ENCODE measurements around the gene CAVIN2.

DNA sequence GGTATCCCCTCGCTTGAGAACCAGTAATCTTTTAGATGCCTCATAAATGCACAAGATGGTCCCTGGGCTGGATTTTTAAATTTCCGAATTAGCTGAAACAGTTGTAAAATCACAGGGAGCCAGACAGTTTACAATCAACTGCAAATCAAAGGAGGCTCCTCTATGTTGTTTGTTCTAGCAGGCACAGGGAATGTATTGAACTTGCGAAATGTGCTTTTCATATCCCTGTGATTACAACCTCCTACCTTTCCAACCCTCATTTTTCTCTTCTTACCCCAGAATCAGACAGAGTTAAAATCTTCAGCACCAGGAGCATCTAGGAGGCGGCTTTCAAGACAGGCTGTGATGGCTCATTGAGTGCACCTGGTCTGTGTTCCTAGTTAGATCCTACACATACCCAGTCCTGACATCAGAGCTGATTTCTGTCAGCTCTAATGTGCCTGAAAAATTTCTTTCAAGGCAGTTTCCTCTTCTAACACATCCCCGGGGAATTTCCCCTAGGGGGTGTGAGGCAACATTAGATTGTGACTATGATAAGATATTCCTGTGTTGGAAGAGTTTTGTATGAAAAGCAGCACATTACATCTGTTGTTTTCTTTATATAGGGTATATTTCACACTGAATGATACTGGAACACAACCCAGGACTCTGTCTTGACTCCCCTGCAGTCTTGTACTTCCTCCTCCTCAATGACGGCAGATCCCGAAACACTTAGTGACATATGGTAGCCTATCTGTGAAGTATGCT is 17.9 kb upstream of the CAVIN2 start:
- TF ChIP-seq, protein P1, sequence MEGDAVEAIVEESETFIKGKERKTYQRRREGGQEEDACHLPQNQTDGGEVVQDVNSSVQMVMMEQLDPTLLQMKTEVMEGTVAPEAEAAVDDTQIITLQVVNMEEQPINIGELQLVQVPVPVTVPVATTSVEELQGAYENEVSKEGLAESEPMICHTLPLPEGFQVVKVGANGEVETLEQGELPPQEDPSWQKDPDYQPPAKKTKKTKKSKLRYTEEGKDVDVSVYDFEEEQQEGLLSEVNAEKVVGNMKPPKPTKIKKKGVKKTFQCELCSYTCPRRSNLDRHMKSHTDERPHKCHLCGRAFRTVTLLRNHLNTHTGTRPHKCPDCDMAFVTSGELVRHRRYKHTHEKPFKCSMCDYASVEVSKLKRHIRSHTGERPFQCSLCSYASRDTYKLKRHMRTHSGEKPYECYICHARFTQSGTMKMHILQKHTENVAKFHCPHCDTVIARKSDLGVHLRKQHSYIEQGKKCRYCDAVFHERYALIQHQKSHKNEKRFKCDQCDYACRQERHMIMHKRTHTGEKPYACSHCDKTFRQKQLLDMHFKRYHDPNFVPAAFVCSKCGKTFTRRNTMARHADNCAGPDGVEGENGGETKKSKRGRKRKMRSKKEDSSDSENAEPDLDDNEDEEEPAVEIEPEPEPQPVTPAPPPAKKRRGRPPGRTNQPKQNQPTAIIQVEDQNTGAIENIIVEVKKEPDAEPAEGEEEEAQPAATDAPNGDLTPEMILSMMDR (IDR thresholded peaks at IDR 0.05; ENCODE audit: low read length) = no peak
- no peak for TF ChIP-seq EZH2 (optimal IDR thresholded peaks at IDR 0.05; ENCODE audit: low read depth, low read length)
